Activated T-cell treated with anti-CD3 and anti-CD28 coated beads, Interleukin-2, amount 50 U/mL, for 72 hours (primary cell): Measurements from ENCODE around the gene ZNF385B. TPM values are rescaled to one million over a fixed set of nuclear protein-coding genes. Genes with fewer than 3 reads are reported as not detected.

Source experiments
- ATAC-seq, 2 donors: fragments of 150-1000 bp; cut with Tn5 transposase; replicated peaks in 1 of 2; 2 replicates each; pipeline ENCODE4 v1.10.0; 2021; ENCODE audit warnings: moderate library complexity in 2 of 2, mild to moderate bottlenecking in 1 of 2
- DNase-seq, 2 donors: peaks; one replicate each; pipeline ENCODE4 v3.0.0; 2021 to 2022; ENCODE audit warnings: mixed read lengths in 1 of 2
- H3K27ac Mint-ChIP-seq: one replicate; pipeline ENCODE4 v1.8.0; 2022; ENCODE audit warnings: mild to moderate bottlenecking, moderate library complexity, mixed read lengths
- H3K27me3 Mint-ChIP-seq: one replicate; pipeline ENCODE4 v1.8.0; 2022; ENCODE audit warnings: low read depth, mixed read lengths
- H3K36me3 Mint-ChIP-seq, 2 donors: one replicate each; pipeline ENCODE4 v1.8.0; 2022; ENCODE audit warnings: mixed read lengths in 2 of 2, mild to moderate bottlenecking in 1 of 2; ENCODE audit not compliant: insufficient read depth in 2 of 2
- H3K4me1 Mint-ChIP-seq: one replicate; pipeline ENCODE4 v1.8.0; 2022; ENCODE audit warnings: low read depth, mixed read lengths
- H3K4me3 Mint-ChIP-seq, 2 donors: one replicate each; pipeline ENCODE4 v1.8.0; 2022; ENCODE audit warnings: mild to moderate bottlenecking in 2 of 2, mixed read lengths in 2 of 2, moderate library complexity in 2 of 2
- H3K9me3 Mint-ChIP-seq, 2 donors: one replicate each; pipeline ENCODE4 v1.8.0; 2022; ENCODE audit warnings: mixed read lengths in 2 of 2
- total RNA-seq, 2 donors: library from RNA; stranded (reverse); gene quantifications; one replicate each; pipeline ENCODE4 v1.2.3, GENCODE V29; 2022

Gene ZNF385B
- total RNA-seq, 2 donors from 2014 or later: not detected

- H3K4me3 Mint-ChIP-seq: no peak overlapping the region
- H3K9me3 Mint-ChIP-seq: peaks cover 0 to 2% of the 10 kb centered on the region in 2 donors
- no peaks in the 10 kb centered on the region for H3K36me3 Mint-ChIP-seq
- DNase-seq (no peak), ATAC-seq (no peak)
- no peaks in the 10 kb centered on the region for H3K27me3 Mint-ChIP-seq
- no peaks in the 10 kb centered on the region for H3K4me1 Mint-ChIP-seq
- H3K27ac Mint-ChIP-seq: no peak overlapping the region
These were observed 299.7 kb downstream of the ZNF385B start for GRCh38 chr2:179561702-179562101.

- ATAC-seq: no peak
These were observed 301.1 kb downstream of the ZNF385B start for GRCh38 chr2:179560257-179560735.

GRCh38 chr2:179559108-179559806 lies 302.2 kb downstream of the ZNF385B start:
- no peak overlapping the region for H3K4me3 Mint-ChIP-seq
- no peaks in the 10 kb centered on the region for H3K36me3 Mint-ChIP-seq
- ATAC-seq (no peak), DNase-seq (no peak)
- H3K9me3 Mint-ChIP-seq: no peaks in the 10 kb centered on the region
- H3K27ac Mint-ChIP-seq: no peak overlapping the region
- no peaks in the 10 kb centered on the region for H3K27me3 Mint-ChIP-seq
- H3K4me1 Mint-ChIP-seq: no peaks in the 10 kb centered on the region

More at GRCh38 chr2:179560257-179560735, 301.1 kb downstream of the ZNF385B start:
- no peak overlapping the region for H3K4me3 Mint-ChIP-seq
- H3K4me1 Mint-ChIP-seq: no peaks in the 10 kb centered on the region
- H3K9me3 Mint-ChIP-seq: no peaks in the 10 kb centered on the region
- H3K27ac Mint-ChIP-seq: no peak overlapping the region
- no peak for DNase-seq
- no peaks in the 10 kb centered on the region for H3K36me3 Mint-ChIP-seq
- H3K27me3 Mint-ChIP-seq: no peaks in the 10 kb centered on the region

- DNase-seq (no peak), ATAC-seq (no peak)
- H3K27ac Mint-ChIP-seq: no peak overlapping the region
- H3K9me3 Mint-ChIP-seq: no peaks in the 10 kb centered on the region
- no peaks in the 10 kb centered on the region for H3K27me3 Mint-ChIP-seq
- no peaks in the 10 kb centered on the region for H3K4me1 Mint-ChIP-seq
- H3K36me3 Mint-ChIP-seq: no peaks in the 10 kb centered on the region
- H3K4me3 Mint-ChIP-seq: no peak overlapping the region
These were observed 303.1 kb downstream of the ZNF385B start for GRCh38 chr2:179558010-179558934.

DNA sequence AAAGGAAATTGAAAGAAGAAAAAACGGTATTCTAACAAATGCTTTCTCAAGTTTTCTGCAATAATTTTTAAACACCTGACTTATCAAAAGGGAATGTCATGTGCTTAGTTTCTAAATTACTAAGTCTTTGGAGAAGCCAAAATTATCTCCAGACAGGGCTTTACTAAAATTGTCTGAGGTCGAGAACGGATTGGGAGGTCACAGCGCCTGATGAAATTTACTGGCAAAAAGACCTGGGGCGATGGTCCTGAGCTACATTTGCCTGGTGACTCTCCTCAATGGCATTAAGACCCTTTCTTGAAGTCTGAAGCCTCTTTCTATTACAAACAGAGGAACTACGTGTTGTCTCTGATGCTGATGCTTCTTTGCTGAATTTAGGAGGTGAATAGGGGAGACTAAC lies 305.0 kb downstream of the ZNF385B start:
- Mint-ChIP-seq H3K27me3 (no peaks in the 10 kb centered on the region), H3K9me3 (no peaks in the 10 kb centered on the region), H3K4me1 (no peaks in the 10 kb centered on the region), H3K27ac (no peak overlapping the region), H3K4me3 (no peak overlapping the region), H3K36me3 (no peaks in the 10 kb centered on the region)
- ATAC-seq: no peak
- no peak for DNase-seq

DNA sequence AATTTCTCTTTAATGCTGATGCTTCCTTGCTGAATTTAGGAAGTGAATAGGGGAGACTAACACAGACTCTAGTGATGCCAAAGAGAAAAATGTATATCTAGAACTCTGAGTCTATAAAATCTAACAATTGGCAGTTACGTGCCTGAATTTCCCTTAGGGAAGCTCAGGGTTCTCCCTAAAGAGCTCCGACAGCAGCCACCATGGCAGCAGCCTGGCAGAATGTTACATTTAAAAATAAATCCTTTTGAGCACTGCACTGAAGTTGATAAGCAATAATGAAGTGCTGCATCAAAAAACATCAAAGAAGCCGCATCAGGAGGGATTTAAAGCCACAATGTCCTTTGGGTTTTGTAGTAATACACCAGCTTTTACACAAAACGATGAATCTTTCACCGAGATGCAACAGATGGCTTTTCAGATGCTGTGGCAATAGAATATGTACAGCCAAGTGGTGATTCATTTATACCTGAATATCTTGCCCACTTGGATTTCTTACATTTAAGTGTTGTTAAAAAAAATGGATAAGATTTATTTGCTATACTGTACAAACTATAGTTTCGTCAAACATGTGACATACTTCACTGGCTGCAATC lies 305.6 kb downstream of the ZNF385B start:
- no peaks in the 10 kb centered on the region for H3K27me3 Mint-ChIP-seq
- no peaks in the 10 kb centered on the region for H3K4me1 Mint-ChIP-seq
- DNase-seq (no peak), ATAC-seq (no peak)
- no peaks in the 10 kb centered on the region for H3K9me3 Mint-ChIP-seq
- H3K4me3 Mint-ChIP-seq: no peak overlapping the region
- no peak overlapping the region for H3K27ac Mint-ChIP-seq
- no peaks in the 10 kb centered on the region for H3K36me3 Mint-ChIP-seq

DNA sequence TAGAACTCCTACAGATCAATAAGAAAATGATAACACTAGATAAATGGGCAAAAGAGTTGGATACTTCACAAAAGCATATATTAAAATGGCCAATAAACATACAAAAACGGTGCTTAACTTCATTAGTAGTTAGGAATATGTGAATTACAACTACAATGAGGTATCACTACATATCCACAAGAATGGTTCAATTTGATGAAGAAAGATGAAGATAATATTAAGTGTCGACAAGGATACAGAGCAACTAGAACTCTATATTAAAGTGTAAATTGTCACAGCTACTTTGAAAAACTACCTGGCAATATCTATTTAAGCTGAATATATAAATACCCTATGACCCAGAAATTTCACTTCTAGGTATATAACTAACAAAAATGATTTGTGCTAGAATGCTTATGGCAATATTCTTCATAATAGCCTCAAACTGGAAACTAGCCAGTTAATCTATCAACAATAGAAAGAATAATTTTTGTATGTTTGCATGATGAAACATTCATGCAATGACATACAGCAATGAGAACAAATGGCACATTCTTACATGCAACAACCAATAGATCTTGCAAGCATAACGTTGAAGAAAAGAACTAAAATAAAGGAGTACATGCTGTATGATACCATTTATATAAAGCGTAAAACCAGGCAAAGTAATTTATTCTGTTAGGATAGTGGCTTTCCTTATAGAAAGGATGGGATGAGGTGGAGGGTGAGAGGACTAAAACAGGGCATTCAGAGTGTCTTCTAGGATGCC lies 306.6 kb downstream of the ZNF385B start:
- no peak overlapping the region for H3K27ac Mint-ChIP-seq
- ATAC-seq: no peak
- H3K9me3 Mint-ChIP-seq: no peaks in the 10 kb centered on the region
- no peaks in the 10 kb centered on the region for H3K4me1 Mint-ChIP-seq
- no peaks in the 10 kb centered on the region for H3K36me3 Mint-ChIP-seq
- H3K4me3 Mint-ChIP-seq: no peak overlapping the region
- no peak for DNase-seq
- no peaks in the 10 kb centered on the region for H3K27me3 Mint-ChIP-seq

DNA sequence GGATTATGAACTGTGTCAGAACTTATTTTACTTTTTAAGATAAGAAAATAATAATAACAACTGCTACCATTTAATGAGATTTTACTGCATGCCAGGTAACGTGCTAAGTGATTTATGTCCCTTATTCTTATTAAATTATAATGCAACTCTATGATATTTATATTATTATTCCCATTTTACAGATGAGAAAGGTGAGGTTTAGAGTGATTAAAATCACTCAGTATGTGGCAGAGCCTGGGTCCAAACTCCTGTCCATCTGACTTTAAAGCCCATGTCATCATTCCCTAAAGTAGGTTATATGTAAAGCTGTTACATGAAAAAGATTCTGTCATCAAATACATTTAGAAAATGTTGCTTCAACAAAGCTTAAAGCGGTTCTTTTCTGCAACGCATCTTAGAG lies 308.0 kb downstream of the ZNF385B start:
- no peak overlapping the region for H3K27ac Mint-ChIP-seq
- no peaks in the 10 kb centered on the region for H3K9me3 Mint-ChIP-seq
- no peaks in the 10 kb centered on the region for H3K27me3 Mint-ChIP-seq
- ATAC-seq (no peak), DNase-seq (no peak)
- H3K4me1 Mint-ChIP-seq: no peaks in the 10 kb centered on the region
- no peaks in the 10 kb centered on the region for H3K36me3 Mint-ChIP-seq
- no peak overlapping the region for H3K4me3 Mint-ChIP-seq

DNA sequence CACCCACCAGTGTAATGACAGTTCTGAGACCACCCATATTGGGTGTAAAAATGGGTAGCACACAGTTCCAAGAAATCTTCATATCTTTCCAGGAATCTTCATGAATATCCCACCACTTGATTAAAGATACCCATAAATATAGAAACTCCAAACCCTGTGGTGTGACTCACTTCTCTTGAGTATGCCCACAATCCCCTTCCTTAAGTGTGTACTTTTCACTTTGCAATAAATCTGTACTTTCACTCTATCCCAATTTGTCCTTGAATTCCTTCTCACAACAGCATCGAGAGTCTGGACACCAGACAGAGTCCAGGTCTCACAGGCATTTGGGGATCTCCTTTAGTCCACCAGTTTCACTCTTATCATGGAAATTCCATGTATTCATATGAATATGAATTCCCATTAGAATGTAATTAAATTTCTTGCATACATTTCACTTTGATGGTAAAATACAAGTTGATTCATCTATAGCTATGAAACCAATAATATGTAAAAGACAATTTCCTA lies 309.8 kb downstream of the ZNF385B start:
- H3K27me3 Mint-ChIP-seq: peaks cover 8% of the 10 kb centered on the region
- no peak for ATAC-seq
- no peak overlapping the region for H3K27ac Mint-ChIP-seq
- H3K4me1 Mint-ChIP-seq: no peaks in the 10 kb centered on the region
- H3K4me3 Mint-ChIP-seq: no peak overlapping the region
- H3K36me3 Mint-ChIP-seq: no peaks in the 10 kb centered on the region
- no peaks in the 10 kb centered on the region for H3K9me3 Mint-ChIP-seq
- DNase-seq: no peak

DNA sequence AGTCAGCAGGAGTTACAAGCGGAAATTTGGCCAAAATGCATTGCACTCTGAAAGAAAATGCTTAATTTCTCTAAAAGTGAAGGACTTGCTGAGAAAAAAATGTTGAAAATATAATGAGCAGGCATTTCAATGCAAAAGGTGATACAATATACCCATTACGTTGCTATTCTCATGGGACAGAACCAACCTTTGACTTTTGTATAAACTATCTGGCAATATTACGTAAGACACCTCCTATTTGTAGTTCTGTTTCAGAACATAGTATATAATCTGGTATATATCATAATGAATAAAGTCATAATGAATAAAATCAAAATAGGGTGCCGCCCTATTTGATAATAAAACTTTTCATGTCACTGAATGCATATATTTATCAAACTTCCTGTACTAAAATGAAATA lies 310.6 kb downstream of the ZNF385B start:
- ATAC-seq (no peak), DNase-seq (no peak)
- H3K27me3 Mint-ChIP-seq: peaks cover 8% of the 10 kb centered on the region
- H3K27ac Mint-ChIP-seq: no peak overlapping the region
- H3K9me3 Mint-ChIP-seq: peaks cover 0 to 2% of the 10 kb centered on the region in 2 donors
- no peak overlapping the region for H3K4me3 Mint-ChIP-seq
- H3K36me3 Mint-ChIP-seq: no peaks in the 10 kb centered on the region
- H3K4me1 Mint-ChIP-seq: no peaks in the 10 kb centered on the region

- Mint-ChIP-seq H3K27ac (no peak overlapping the region), H3K9me3 (peaks cover 0 to 2% of the 10 kb centered on the region in 2 donors), H3K36me3 (no peaks in the 10 kb centered on the region), H3K4me1 (no peaks in the 10 kb centered on the region), H3K4me3 (no peak overlapping the region), H3K27me3 (peaks cover 8% of the 10 kb centered on the region)
- ATAC-seq (no peak), DNase-seq (no peak)
These were observed 311.2 kb downstream of the ZNF385B start for GRCh38 chr2:179550214-179550613.

- ATAC-seq (no peak), DNase-seq (no peak)
- no peak overlapping the region for H3K27ac Mint-ChIP-seq
- peaks cover 0 to 2% of the 10 kb centered on the region in 2 donors for H3K9me3 Mint-ChIP-seq
- no peaks in the 10 kb centered on the region for H3K4me1 Mint-ChIP-seq
- H3K27me3 Mint-ChIP-seq: peaks cover 8% of the 10 kb centered on the region
- H3K4me3 Mint-ChIP-seq: no peak overlapping the region
- H3K36me3 Mint-ChIP-seq: no peaks in the 10 kb centered on the region
These were observed 314.8 kb downstream of the ZNF385B start for GRCh38 chr2:179546656-179547055.
